Left lung (tissue), 10 donors: ENCODE measurements around the gene KLHL24. TPM values are rescaled to one million over a fixed set of nuclear protein-coding genes. Genes with fewer than 3 reads are reported as not detected.
"Not testable (repeated sequence)": the region's sequence is repeated elsewhere in the genome, so short reads cannot be mapped to it uniquely, and the experiment has no call there.

ENCODE experiments used
- ATAC-seq: fragments of 200-7000 bp; cut with Tn5 transposase; one replicate; pipeline ENCODE4 v1.9.1; 2020; ENCODE audit warnings: moderate library complexity
- DNase-seq, 4 donors: peaks; one replicate each; pipeline ENCODE4 v3.0.0-alpha.2; 2013 to 2020
- H3K27ac ChIP-seq, 2 donors: fragments of 200-600 bp; sonication (generic) in 1 of 2; one replicate each; pipeline versions ENCODE4 v1.5.0 to v1.8.0; 2020 to 2021
- H3K27me3 ChIP-seq, 2 donors: fragments of 200-600 bp; sonication (generic) in 1 of 2; one replicate each; pipeline versions ENCODE4 v1.5.0 to v1.8.0; 2020 to 2021
- H3K36me3 ChIP-seq, 2 donors: fragments of 200-600 bp; sonication (generic) in 1 of 2; one replicate each; pipeline versions ENCODE4 v1.5.0 to v1.8.0; 2020 to 2021
- H3K4me1 ChIP-seq, 2 donors: fragments of 200-600 bp; one replicate each; pipeline ENCODE4 v1.8.0; 2021
- H3K4me3 ChIP-seq, 2 donors: fragments of 200-600 bp; sonication (generic) in 1 of 2; one replicate each; pipeline versions ENCODE4 v1.5.0 to v1.8.0; 2020 to 2021; ENCODE audit warnings: mild to moderate bottlenecking in 1 of 2
- H3K9me3 ChIP-seq, 2 donors: fragments of 200-600 bp; sonication (generic) in 1 of 2; one replicate each; pipeline versions ENCODE4 v1.5.0 to v1.8.0; 2020 to 2021
- intact Hi-C, 2 donors: fragments of 100-400 bp; cut with DNase I; formaldehyde crosslinking; loops; one replicate each; pipeline versions ENCODE4 v1.11.2 to v1.14.2; 2022
- polyA plus RNA-seq, 6 donors: library from polyadenylated mRNA; unstranded; fragments of 120-200 nt; gene quantifications; one replicate each; pipeline ENCODE4 v1.2.1, GENCODE V29; 2013; ENCODE audit not compliant: insufficient read length in 6 of 6
- total RNA-seq, 2 donors: library from RNA; stranded (reverse); fragmentation: NEBNext Ultra II Directional; extraction: Animal tissue kit (Norgen Biotek cat#: 25700); gene quantifications; one replicate each; pipeline ENCODE4 v1.2.1, GENCODE V29; 2021
- TF ChIP-seq, protein P1 (sequence below), 2 donors: fragments of 200-600 bp; sonication (generic) in 1 of 2; IDR thresholded peaks; one replicate each; pipeline versions ENCODE4 v1.5.0 to v1.8.0; 2021; ENCODE audit warnings: antibody characterized with exemption in 2 of 2
- donor health status: DM: no; HTN: yes; CAD: no.
- donor health status: DM: no; HTN: no; CAD: no.

KLHL24 gene
- total and polyA plus RNA-seq, 8 donors = 37.8 to 80.9 (median 48.3) TPM

DNA sequence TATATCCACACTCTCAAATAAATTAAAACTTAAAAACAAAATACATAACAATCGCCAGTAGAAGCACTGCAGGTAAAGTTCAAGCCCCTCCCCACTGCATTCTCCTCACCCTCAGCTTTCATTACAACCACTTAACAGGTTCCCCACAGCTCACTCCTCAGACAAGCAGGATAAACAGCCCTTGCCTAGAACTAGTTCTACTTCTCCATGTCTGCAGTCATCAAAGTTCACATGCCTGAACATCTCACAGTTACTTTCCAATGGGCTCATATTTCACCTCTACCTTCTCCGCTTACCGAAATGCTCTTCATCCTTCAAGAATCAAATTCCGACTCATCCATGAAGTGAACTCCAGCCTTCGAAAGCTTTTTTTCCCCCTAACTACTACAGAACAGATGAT, 66.3 kb downstream of the KLHL24 start:
- DNase-seq (no peak), ATAC-seq (peak; percentile 29)
- H3K27me3 ChIP-seq = no peaks in the 10 kb centered on the region
- H3K36me3 ChIP-seq = peaks cover 0 to 10% of the 10 kb centered on the region in 2 donors
- intact Hi-C loops = no loop called here
- peaks cover 14 to 47% of the 10 kb centered on the region in 2 donors for H3K4me1 ChIP-seq
- H3K9me3 ChIP-seq = no peaks in the 10 kb centered on the region
- no peak overlapping the region for H3K27ac ChIP-seq
- TF ChIP-seq, protein P1, sequence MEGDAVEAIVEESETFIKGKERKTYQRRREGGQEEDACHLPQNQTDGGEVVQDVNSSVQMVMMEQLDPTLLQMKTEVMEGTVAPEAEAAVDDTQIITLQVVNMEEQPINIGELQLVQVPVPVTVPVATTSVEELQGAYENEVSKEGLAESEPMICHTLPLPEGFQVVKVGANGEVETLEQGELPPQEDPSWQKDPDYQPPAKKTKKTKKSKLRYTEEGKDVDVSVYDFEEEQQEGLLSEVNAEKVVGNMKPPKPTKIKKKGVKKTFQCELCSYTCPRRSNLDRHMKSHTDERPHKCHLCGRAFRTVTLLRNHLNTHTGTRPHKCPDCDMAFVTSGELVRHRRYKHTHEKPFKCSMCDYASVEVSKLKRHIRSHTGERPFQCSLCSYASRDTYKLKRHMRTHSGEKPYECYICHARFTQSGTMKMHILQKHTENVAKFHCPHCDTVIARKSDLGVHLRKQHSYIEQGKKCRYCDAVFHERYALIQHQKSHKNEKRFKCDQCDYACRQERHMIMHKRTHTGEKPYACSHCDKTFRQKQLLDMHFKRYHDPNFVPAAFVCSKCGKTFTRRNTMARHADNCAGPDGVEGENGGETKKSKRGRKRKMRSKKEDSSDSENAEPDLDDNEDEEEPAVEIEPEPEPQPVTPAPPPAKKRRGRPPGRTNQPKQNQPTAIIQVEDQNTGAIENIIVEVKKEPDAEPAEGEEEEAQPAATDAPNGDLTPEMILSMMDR (IDR thresholded peaks at IDR 0.05) = no peak
- H3K4me3 ChIP-seq = no peak overlapping the region

DNA sequence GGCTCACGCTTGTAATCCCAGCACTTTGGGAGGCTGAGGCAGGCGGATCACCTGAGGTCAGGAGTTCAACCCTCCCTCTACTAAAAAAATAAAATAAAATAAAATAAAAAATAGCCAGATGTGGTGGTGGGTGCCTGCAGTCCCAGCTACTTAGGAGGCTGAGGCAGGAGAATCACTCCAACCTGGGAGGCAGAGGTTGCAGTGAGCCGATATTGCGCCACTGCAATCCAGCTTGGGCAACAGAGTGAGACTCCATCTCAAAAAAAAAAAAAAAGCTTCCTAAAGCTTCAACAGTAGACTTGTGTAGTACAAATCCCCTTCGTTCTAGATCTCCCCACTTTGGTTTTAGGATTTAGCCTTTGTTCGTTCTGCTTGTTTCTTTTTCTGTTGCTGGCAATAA, 68.5 kb downstream of the KLHL24 start:
- H3K4me3 ChIP-seq, intact Hi-C loops, DNase-seq: not testable (repeated sequence)

DNA sequence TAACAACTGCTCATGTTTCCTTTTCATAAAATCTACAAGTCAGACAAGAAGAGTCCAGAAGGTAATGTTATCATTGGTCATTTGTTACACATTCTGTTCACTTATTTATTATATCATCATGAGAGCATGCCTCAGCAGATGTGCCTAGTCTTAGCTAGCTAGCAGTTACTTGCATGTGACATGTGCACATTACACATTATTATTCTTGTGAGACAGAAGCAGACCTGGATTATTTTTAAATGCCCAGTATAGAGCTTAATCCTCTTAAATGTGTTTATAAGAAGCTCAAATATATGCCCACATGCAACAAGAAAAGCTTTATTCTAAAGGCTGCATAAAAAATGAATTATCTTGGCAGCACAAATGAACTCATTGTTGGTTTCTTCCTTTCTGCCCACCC, 74.8 kb downstream of the KLHL24 start:
- TF ChIP-seq, protein P1 (IDR thresholded peaks at IDR 0.05) = no peak
- no peaks in the 10 kb centered on the region for H3K9me3 ChIP-seq
- H3K4me3 ChIP-seq = no peak overlapping the region
- peaks cover 0 to 3% of the 10 kb centered on the region in 2 donors for H3K36me3 ChIP-seq
- ATAC-seq (no peak), DNase-seq (no peak)
- H3K27me3 ChIP-seq = no peaks in the 10 kb centered on the region
- no peak overlapping the region for H3K27ac ChIP-seq
- H3K4me1 ChIP-seq = no peaks in the 10 kb centered on the region
- intact Hi-C loops = no loop called here

More for the DNA sequence above, 68.5 kb downstream of the KLHL24 start:
- not testable (repeated sequence) for H3K27me3 ChIP-seq, H3K9me3 ChIP-seq, ATAC-seq, H3K27ac ChIP-seq
- H3K36me3 ChIP-seq = peaks cover 0 to 10% of the 10 kb centered on the region in 2 donors
- peaks cover 14 to 41% of the 10 kb centered on the region in 2 donors for H3K4me1 ChIP-seq

DNA sequence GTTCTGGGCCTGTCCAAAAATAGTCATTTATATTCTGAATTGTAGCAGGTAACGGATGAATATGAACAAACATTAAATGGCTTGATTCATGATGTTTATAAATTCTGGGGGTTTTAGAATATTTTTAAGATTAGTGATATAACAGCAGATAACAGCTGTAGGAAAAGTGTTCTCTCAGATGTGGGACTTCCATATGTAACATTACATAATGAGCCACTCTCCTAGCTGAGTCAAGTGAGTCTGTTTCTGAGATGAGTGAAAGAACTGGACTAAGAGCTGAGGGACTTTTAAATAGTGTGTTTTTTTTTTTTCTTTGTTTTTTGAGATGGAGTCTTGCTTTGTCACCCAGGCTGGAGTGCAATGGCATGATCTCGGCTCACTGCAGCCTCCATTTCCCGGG, 76.1 kb downstream of the KLHL24 start:
- ATAC-seq (no peak), DNase-seq (no peak)
- Histone ChIP-seq H3K36me3 (peaks cover 0 to 16% of the 10 kb centered on the region in 2 donors), H3K4me3 (no peak overlapping the region), H3K4me1 (peaks cover 0 to 5% of the 10 kb centered on the region in 2 donors), H3K9me3 (no peaks in the 10 kb centered on the region), H3K27me3 (no peaks in the 10 kb centered on the region), H3K27ac (no peak overlapping the region)
- TF ChIP-seq, protein P1 (IDR thresholded peaks at IDR 0.05) = no peak
- intact Hi-C loops = no loop called here

GRCh38 chr3:183714622-183715021, 79.2 kb downstream of the KLHL24 start:
- TF ChIP-seq, protein P1 (IDR thresholded peaks at IDR 0.05) = no peak

DNA sequence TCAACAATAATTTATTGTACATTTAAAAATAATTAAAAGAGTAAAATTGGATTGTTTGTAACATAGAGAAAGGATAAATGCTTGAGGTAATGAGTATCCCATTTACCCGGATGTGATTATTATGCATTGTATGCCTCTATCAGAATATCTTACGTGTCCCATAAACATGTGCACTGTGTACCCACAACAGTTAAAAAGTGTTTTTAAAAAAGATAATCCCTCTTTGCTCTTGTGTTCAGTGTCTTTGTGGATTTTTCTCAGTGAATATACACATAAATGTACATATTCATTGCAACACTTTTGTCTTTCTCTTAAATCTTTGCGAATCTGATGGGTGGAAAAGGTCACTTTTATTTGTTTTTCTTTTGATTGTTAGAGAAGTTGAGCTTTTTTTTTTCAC, 82.6 kb downstream of the KLHL24 start:
- ATAC-seq (no peak), DNase-seq (no peak)
- Histone ChIP-seq H3K4me3 (no peak overlapping the region), H3K9me3 (no peaks in the 10 kb centered on the region), H3K4me1 (peaks cover 0 to 8% of the 10 kb centered on the region in 2 donors), H3K27ac (no peak overlapping the region), H3K27me3 (no peaks in the 10 kb centered on the region), H3K36me3 (peaks cover 0 to 78% of the 10 kb centered on the region in 2 donors)
- intact Hi-C loops = no loop called here
- TF ChIP-seq, protein P1 (IDR thresholded peaks at IDR 0.05) = no peak

More at GRCh38 chr3:183714622-183715021, 79.2 kb downstream of the KLHL24 start:
- H3K9me3 ChIP-seq = no peaks in the 10 kb centered on the region
- intact Hi-C loops = no loop called here
- peaks cover 0 to 8% of the 10 kb centered on the region in 2 donors for H3K4me1 ChIP-seq
- H3K27me3 ChIP-seq = no peaks in the 10 kb centered on the region
- DNase-seq (no peak), ATAC-seq (no peak)
- no peak overlapping the region for H3K4me3 ChIP-seq
- peaks cover 0 to 47% of the 10 kb centered on the region in 2 donors for H3K36me3 ChIP-seq
- no peak overlapping the region for H3K27ac ChIP-seq
